Calu3 (cell line): ENCODE measurements around the gene PCSK4. TPM values are rescaled to one million over a fixed set of nuclear protein-coding genes. Genes with fewer than 3 reads are reported as not detected.
"Not testable (repeated sequence)": the region's sequence is repeated elsewhere in the genome, so short reads cannot be mapped to it uniquely, and the experiment has no call there.

ENCODE experiments used
- BruUV-seq: library from RNA; stranded (reverse); fragments of 400-500 nt; replicated peaks from 2 replicates; lab custom pipeline; 2021; lab: Mats Ljungman, UMichigan
- CTCF ChIA-PET: fragments of 300-600 bp; sonication (Branson Sonifier 250); formaldehyde crosslinking; loops from one replicate; lab custom pipeline; 2022; ENCODE audit warnings: antibody characterized with exemption; lab: Charles Lee
- DNase-seq: peaks from one replicate; pipeline ENCODE4 v3.0.0; 2022
- H3K27ac Mint-ChIP-seq: one replicate; pipeline ENCODE4 v1.8.0; 2022; ENCODE audit warnings: mixed read lengths; ENCODE audit not compliant: unreplicated experiment
- H3K27me3 Mint-ChIP-seq: one replicate; pipeline ENCODE4 v1.8.0; 2022; ENCODE audit warnings: mixed read lengths; ENCODE audit not compliant: unreplicated experiment
- H3K36me3 Mint-ChIP-seq: one replicate; pipeline ENCODE4 v1.8.0; 2022; ENCODE audit warnings: mild to moderate bottlenecking, moderate library complexity, mixed read lengths; ENCODE audit not compliant: insufficient read depth, unreplicated experiment
- H3K4me1 Mint-ChIP-seq: one replicate; pipeline ENCODE4 v1.8.0; 2022; ENCODE audit warnings: mild to moderate bottlenecking, low read depth, mixed read lengths; ENCODE audit not compliant: unreplicated experiment
- H3K4me3 Mint-ChIP-seq: one replicate; pipeline ENCODE4 v1.8.0; 2022; ENCODE audit warnings: mild to moderate bottlenecking, low read depth, moderate library complexity, mixed read lengths; ENCODE audit not compliant: unreplicated experiment
- H3K9me3 Mint-ChIP-seq: one replicate; pipeline ENCODE4 v1.8.0; 2022; ENCODE audit warnings: low read depth, mixed read lengths; ENCODE audit not compliant: unreplicated experiment
- CTCF ChIP-seq: fragments of 200-600 bp; IDR thresholded peaks from one replicate; pipeline ENCODE4 v1.8.0; 2022; ENCODE audit warnings: antibody characterized with exemption; ENCODE audit not compliant: unreplicated experiment
- intact Hi-C: fragments of 100-400 bp; cut with micrococcal nuclease; formaldehyde crosslinking; loops from one replicate; pipeline ENCODE4 v1.10.0; 2022; ENCODE audit not compliant: unreplicated experiment
- total RNA-seq: library from RNA; stranded (reverse); gene quantifications from 2 replicates; pipeline ENCODE4 v1.2.3, GENCODE V29; 2022

Gene PCSK4
- total RNA-seq, 1 experiment from 2014 or later = 5.5 TPM

GRCh38 chr19:1533510-1534150 lies 43.5 kb upstream of the PCSK4 start:
- peaks cover 26% of the 10 kb centered on the region for H3K27me3 Mint-ChIP-seq
- CTCF ChIA-PET = interaction anchor here (0.6 to 0.7 kb wide), 5 partner anchors 9 to 144 kb away, joined by 3 to 7 read pairs (median 3); partner anchors contain the start of gene REEP6
- H3K9me3 Mint-ChIP-seq = no peaks in the 10 kb centered on the region
- no peak overlapping the region for H3K27ac Mint-ChIP-seq
- H3K36me3 Mint-ChIP-seq = no peaks in the 10 kb centered on the region
- TF ChIP-seq CTCF = no peak
- no TSS peak for BruUV-seq
- no peak overlapping the region for H3K4me3 Mint-ChIP-seq
- no peaks in the 10 kb centered on the region for H3K4me1 Mint-ChIP-seq
- DNase-seq = no peak
- intact Hi-C loops = no loop called here

GRCh38 chr19:1532003-1532402 lies 41.9 kb upstream of the PCSK4 start:
- Mint-ChIP-seq H3K4me3 (no peak overlapping the region), H3K27me3 (peaks cover 37% of the 10 kb centered on the region), H3K9me3 (no peaks in the 10 kb centered on the region), H3K4me1 (no peaks in the 10 kb centered on the region), H3K36me3 (no peaks in the 10 kb centered on the region), H3K27ac (no peak overlapping the region)
- intact Hi-C loops = no loop called here
- BruUV-seq = no TSS peak
- CTCF ChIA-PET = no interaction called here
- DNase-seq = no peak
- no peak for TF ChIP-seq CTCF

GRCh38 chr19:1531587-1531986 lies 41.4 kb upstream of the PCSK4 start:
- BruUV-seq = no TSS peak
- intact Hi-C loops = no loop called here
- CTCF ChIA-PET = no interaction called here

GRCh38 chr19:1530856-1531255 lies 40.7 kb upstream of the PCSK4 start:
- intact Hi-C loops, DNase-seq, H3K4me1 Mint-ChIP-seq, H3K27ac Mint-ChIP-seq, H3K36me3 Mint-ChIP-seq, H3K9me3 Mint-ChIP-seq, CTCF ChIA-PET, BruUV-seq, H3K4me3 Mint-ChIP-seq: not testable (repeated sequence)
- peaks cover 49% of the 10 kb centered on the region for H3K27me3 Mint-ChIP-seq

More at GRCh38 chr19:1531587-1531986, 41.4 kb upstream of the PCSK4 start:
- Mint-ChIP-seq H3K36me3 (no peaks in the 10 kb centered on the region), H3K27ac (no peak overlapping the region), H3K4me1 (peaks cover 2% of the 10 kb centered on the region), H3K9me3 (no peaks in the 10 kb centered on the region), H3K4me3 (no peak overlapping the region), H3K27me3 (peaks cover 42% of the 10 kb centered on the region)
- no peak for DNase-seq
- no peak for TF ChIP-seq CTCF

GRCh38 chr19:1529430-1529816 lies 39.3 kb upstream of the PCSK4 start:
- Mint-ChIP-seq H3K36me3 (no peaks in the 10 kb centered on the region), H3K4me3 (no peak overlapping the region), H3K4me1 (peaks cover 7% of the 10 kb centered on the region), H3K27ac (no peak overlapping the region), H3K27me3 (peaks cover 63% of the 10 kb centered on the region), H3K9me3 (no peaks in the 10 kb centered on the region)
- CTCF ChIA-PET = no interaction called here
- DNase-seq = no peak
- no peak for TF ChIP-seq CTCF
- no TSS peak for BruUV-seq
- intact Hi-C loops = no loop called here
